Renal cortical epithelial cell (primary cell): ENCODE results near the gene SFXN1. TPM values are rescaled to one million over a fixed set of nuclear protein-coding genes. Genes with fewer than 3 reads are reported as not detected.

Experiments
- DNase-seq: peaks from one replicate; pipeline ENCODE4 v3.0.0-alpha.2; 2011; ENCODE audit warnings: low read depth
- total RNA-seq: library from RNA; depleted of rRNA; stranded (reverse); fragments of >200 nt; gene quantifications from 2 replicates; pipeline ENCODE4 v1.2.3, GENCODE V29; 2014

Gene SFXN1
- total RNA-seq, 1 donor from 2014 or later, result 123 TPM

DNA sequence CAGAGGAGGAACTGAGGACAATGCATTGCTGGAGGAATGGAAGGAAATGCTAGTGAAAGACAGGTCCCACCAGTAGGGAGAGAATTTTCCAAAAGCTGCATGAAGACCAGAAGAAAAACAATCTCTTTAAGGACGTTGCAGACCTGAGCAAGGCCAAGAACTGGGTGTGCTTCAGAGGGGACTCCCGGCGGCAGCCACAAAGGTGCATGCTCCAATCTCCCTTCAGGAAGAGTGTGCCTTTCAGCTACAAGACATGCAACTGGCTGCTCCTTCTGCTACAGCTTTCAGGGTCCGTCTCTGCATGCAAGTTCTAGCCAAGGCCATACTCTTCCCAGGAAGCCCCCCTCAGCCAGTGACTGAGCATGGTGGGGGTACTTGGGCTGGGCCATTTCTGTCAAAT lies 62.9 kb downstream of the SFXN1 start:
- no peak for DNase-seq

DNA sequence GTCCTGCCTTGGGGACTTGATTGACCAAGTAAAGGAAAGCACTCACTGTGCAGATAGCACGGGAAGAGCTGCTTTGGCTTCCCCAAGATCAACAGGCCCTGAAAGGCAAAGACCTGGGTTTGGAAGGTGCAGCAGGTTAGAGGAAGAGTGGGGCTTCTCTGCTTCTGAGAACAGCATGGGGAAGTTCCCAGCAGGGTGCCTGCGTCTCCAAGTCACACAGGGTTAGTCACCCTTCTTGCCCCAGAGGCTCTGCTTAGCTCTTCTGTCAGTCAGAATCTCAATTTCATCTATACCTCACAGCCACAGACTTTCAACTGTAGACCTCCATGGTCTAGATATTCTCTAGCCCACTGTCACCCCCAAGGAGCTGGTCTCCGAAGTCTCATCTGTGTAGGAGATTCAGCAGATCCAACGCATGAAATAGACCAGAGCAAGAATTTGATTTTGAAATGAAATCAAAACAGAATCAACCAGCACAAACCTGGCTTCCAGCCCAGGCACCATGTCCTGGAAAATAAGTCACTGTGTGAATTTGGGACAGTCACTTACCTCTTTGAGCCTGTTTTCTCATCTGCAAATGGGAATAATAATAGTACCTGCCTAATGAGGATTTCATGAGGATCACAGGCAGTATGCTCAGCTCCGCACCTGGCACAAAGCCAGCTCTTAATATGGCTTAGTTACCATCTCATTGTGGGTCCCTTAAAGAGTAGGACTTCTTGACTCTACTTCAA lies 64.0 kb downstream of the SFXN1 start:
- DNase-seq, result no peak

DNA sequence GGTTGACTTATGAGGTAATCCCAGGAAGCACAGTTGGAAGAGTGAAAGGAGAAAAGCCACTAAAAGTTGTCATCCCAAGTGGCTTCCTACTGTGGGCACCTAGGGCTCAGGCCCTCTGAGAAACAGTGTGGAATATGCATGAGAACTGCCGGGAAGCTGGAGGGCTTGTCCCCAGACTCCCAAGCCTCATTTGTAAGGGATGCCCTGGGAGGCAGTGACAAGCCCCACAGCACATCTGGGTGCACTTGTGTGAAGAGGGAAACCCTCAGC lies 64.5 kb downstream of the SFXN1 start:
- no peak for DNase-seq

DNA sequence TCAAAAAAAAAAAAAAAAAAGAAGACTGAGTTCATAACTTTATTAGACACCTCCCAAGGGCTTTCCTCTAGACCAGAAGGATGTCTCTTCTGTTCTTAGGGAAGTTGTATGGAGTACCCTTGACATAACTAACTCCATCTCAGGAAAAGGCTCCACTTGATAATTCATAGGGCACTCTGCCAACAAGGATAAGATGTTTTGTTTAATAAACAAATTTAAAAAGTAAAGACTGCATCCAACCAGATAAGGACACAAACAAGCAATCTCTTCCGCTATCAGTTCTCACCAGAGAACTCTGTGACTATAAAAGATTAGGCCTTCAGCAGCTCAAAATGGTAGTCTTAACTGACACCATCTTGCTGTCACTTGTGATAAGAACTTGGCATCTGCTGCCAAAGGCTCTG lies 65.8 kb downstream of the SFXN1 start:
- no peak for DNase-seq

DNA sequence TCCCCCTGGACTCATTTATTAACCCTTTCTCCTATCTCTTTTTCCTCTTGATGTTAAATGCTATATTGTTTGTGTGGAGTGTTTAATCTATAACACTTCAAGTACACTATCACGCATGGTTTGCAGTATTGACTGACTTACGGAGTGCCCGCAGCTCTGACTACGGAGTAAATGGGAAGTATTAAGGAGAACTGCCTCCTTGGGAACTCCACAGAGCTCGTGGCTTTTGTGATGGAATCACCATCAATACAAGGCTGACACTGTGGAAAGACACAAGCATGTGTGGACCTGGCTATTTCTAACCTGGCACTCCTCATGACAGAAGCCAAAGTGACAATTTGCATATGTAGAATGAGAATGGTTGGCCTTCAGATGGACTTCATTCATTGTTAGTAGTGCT lies 66.2 kb downstream of the SFXN1 start:
- DNase-seq, result no peak

DNA sequence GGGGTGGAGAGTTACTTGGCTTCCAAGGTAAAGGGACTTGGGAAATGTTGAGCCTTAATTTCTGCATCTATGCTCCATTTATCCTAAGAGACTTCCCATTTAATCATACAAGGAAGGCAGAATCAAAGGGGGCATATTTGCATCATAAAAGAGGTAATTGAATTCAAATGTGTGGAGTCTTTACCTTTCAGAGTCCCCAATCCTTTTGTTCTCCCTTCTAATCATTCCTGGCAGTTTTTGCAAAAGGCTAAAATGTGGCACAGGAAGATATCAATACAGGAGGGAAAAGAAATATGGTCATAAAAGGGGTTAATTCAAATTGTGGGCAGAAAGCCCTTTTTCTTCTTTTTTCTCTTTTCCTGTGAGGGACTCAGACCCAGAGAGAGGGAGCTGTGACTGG lies 69.5 kb downstream of the SFXN1 start:
- no peak for DNase-seq

DNA sequence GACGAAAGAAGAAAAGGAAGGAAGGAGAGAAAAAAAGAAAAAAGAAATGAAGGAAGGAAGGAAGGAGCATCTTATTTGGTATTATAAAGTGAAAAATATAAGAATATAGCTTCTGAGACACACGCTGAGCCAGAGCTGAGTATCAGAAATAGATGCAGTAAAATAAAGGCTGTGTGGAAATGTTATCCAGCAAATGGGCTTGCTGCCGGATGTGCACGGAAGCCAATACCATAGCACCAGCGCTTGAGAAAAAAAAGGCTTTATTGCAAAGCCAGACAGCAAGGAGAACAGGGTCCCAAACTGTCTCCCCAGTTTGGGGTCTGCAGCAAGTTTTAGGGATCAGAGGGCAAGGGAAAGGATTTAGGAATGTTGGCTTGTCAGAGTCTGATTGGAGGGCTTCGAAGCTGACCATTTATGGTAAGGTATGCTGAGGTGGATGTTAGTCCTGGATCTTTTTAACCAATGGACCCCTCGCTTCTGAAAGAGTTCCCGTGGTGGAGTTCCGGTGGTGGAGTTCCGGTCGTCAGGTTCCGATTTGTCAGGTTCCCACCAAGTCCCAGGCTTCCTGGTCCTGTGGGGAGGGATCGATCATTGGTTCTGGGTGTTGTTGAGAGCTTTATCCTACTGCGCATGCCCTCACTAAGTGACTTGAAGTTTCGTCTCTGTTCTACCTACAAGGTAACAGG lies 70.4 kb downstream of the SFXN1 start:
- DNase-seq, result no peak

DNA sequence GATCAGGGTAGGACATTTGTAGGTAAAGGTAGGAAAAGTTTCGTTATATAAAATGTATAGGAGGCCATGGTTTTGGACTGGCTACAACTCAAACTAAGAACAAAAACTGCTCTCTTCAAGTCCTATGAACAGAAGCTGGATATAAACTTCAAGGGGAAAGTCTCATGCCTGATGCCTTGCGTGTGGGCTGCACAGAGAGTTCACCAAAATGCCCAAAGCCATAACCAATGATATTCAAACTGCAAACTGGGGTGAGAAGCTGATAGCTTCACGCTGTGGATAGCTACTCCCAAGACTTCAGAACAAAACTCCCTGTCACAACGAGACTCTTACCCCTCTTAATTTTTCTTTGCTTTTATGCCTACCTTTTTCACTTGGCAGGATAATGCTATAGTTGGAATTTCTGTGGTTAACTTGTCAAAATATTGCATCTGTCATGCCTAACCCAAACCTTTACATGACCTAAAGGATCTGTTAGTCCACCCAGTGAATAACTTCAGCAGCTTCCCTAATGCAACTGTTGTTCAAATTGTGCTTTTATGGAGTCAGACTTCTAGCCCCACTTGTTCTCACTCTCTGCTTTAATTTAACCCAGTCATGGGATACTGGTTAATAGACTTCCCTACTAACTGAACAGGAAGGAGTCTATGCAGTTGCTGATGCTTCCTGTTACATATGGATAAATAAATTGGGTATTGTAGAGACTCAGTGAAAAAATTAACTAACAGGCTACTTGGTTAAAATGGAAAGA lies 71.9 kb downstream of the SFXN1 start:
- no peak for DNase-seq

DNA sequence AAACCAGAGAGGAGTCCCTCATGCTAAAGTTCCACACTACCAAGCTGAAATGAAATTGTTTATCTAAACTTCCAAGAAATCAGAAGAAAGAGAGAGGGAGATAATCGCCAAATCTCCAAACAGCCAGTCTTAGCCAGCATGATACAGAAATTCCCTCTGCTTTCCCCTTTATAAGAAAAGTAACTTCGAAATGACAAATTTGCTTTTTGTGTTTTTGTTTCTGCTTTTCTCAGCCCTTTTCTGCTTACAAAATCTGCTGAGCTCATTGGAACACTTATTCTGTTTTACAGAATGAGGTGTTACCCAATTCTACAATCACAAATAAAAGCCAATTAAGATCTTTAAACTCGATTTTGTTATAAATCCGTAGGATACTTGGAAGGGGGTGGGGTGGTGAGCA lies 72.9 kb downstream of the SFXN1 start:
- DNase-seq, result no peak

DNA sequence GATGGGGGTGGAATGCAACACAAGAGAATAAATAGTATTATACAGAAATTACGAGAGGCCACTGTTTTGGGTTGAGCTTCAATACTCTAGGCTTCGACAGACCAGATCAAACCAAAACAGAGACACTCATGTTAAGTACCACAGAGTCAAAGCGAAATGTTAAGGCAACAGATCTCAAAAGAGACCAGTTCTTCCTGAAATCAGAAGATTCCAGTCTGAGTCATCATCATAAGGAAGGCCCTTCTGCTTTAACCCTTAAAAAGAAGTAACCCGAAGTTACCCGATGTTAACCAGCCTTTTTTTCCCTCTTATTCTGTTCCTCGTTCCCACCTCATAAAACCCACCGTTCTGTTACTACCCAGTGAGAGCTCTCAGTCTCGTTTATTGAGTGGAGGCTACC lies 75.9 kb downstream of the SFXN1 start:
- DNase-seq, result no peak

DNA sequence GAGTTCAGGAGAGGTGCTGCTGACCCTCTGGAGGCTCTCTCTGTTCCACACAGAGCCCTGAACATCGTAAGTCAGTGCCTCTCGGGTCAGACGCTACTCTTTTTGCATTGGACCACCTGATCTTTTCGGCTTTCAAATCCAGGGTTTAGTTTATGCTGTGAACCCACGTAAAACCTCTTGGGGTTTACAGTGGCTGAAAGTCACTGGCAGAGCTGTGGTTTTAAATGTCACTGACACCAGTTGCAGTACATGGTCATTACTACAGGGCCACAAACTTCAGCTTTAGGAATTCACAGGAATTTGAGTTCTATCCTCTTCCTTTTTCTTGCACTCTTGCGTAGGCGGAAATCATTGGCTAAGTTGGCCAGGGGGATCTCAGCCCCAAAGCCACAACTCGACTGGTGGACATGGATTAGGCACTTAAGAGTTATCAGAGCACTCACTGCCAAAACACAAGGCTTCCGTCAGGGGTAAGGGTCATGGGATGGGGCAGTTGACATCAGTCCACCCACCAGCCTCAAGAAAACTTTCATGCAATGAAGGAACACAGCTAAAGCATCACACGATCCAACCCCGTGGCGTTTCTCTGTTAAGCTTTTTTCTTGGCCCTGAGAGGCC lies 76.9 kb downstream of the SFXN1 start:
- no peak for DNase-seq

DNA sequence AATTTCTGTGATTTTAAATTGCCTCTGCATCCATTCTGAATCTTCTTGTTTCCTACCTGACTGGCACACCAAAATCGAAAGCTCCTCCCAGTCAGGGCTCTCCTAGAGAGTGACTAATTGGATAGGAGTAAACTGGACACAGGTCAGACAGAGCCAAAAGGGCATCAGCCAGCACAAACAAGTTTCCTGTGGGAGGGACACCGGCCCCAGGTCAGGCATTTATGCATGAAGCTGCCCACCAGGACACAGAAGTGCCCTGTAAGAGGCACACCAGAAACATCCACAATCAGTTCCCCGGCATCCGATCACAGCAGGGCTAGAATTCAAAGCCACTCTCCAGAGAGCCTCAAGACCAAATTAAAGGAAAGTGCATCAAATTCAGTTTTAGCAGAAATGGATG lies 78.4 kb downstream of the SFXN1 start:
- DNase-seq, result no peak

DNA sequence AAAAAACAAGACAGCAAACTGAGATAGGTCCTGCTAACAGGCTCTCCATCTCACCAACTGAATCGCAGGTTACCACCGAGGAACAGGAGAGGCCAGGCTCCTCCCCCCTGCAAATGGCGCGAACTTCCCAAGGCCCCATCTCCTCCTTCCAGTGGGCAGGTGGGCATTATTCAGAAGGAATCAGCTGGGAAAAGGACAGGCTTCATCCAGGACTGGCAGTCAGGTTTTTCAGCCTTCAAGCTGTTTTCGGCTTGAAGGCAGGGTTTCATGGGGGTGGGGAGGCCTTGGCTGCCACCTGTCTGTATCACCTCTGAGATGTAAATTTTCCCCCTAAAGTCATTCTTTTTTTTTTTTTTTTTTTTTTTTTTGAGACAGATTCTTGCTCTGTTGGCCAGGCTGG lies 79.4 kb downstream of the SFXN1 start:
- DNase-seq, result no peak

DNA sequence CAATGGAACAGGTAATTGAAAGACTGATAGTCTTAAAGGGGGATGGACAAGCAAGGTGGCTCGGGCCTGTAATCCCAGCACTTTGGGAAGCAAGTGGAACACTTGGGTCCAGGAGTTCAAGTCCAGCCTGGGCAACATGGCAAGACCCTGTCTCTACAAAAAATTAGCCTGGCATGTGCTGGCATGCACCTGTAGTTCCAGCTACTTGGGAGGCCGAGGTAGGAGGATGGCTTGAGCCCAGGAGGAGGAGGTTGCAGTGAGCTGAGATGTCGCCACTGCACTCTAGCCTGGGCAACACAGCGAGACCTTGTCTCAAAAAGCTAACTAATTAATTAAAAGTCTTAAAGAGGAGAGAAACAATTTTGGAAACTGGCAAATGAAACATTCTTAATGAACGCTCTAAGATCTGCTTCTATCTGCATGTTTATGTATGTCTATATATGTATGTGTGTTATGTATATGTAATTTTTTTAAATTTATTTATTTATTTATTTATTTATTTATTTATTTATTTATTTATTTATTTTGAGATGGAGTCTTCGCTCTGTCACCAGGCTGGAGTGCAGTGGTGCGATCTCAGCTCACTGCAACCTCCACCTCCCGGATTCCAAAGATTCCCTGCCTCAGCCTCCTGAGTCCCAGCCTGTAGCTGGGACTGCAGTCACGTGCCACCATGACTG lies 80.6 kb downstream of the SFXN1 start:
- DNase-seq, result no peak

DNA sequence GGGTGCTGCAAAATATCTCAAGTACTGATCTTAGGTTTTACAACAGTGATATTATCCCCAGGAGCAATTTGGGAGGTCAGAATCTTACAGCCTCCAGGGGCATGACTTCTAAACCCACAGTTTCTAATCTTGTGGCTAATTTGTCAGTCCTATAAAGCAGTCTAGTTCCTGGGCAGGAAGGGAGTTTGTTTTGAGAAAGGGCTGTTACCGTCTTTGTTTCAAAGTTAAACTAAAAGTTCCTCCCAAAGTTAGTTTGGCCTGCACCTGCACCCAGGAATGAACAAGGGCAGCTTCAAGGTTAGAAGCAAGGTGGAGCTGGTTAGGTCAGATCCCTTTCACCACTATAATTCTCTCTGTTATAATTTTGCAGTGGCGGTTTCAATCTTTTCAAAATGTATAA lies 81.7 kb downstream of the SFXN1 start:
- DNase-seq, result no peak

DNA sequence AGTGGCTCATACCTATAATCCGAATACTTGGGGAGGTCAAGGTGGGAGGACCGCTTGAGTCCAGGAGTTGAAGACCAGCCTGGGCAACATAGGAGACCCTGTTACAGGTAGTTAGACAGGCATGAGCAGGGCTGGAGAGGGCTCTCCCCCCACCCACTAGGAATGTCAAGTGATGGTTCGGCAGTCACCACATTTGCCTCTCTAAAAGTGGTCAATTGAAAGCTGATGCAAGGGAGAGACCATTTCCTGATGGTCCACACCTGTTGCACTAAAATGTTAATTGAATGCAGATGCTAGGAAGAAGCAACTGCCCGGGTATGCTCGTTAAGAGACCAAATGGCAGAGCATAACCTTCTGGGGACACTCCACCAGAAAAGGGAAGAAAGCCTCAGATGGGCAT lies 82.7 kb downstream of the SFXN1 start:
- no peak for DNase-seq

DNA sequence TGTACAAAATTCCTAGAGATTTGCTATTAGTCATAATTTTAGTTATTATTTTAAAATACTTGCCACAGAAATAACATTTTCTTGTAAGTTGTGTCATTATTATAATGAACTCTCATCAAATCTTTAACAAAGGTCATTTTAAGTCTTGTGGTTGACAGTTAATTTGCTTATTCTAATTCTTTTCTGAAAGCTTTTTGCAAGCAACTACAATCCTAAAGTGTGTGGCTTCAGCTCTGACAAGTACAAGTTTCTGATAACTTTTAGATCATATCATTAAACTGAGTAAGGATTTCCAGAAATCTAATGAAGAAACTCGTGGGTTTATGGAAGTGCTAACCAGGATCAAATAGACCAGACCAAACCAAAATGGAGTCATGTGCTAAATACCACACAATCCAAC lies 86.4 kb downstream of the SFXN1 start:
- DNase-seq, result no peak

DNA sequence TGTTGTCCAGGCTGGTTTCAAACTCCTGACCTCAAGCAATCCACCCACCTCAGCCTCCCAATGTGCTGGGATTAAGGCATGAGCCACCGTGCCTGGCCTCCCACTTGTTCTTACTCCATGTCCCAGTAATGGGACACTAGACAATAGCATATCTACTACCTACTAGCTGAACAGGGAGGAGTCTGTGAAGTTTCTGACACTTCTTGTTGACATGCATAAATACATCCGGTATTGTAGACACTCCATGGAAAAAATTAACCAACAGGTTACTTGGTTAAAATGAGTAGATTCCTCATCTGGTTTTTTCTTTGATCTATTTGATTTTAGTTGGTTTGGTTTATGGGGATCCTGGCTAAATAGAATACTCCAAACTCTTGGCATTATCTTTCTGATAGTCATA lies 88.3 kb downstream of the SFXN1 start:
- no peak for DNase-seq

DNA sequence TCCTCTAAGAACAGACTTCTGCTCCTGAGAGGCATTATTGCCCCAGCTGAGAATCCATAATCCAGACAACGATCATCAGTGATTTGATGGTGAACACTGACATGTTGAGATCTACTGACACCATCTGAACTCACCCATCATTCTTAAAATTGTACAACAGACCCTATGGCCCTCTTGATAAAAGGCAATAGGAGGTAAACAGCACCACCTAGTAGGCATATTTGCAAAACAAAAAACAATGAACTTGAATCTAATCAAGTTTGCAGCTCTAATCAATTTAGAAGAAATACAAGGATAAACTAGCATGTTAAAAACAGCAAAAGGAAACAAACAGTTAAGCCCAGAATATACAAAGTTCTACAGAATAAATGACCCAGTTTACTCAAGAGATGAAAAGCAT lies 89.6 kb downstream of the SFXN1 start:
- DNase-seq, result no peak

DNA sequence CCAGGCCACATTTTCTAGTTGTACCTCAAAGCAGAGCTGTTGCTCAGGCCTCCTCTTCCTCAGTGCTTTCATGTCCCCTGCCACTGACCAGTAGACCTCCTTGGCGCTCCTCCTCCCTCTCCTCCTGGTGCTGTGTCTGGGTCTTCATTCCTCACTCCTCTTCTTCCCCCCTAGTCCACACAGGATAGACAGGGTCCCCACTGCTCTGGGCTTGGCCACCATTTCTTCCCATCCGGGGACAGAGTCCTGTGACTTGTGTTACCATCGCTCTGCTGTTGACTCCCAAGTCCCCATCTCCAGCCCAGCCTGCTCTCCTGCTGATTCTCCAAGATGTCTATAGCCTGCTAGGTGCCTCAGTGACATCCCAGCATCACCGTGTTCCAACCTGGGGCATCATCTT lies 91.3 kb downstream of the SFXN1 start:
- no peak for DNase-seq

DNA sequence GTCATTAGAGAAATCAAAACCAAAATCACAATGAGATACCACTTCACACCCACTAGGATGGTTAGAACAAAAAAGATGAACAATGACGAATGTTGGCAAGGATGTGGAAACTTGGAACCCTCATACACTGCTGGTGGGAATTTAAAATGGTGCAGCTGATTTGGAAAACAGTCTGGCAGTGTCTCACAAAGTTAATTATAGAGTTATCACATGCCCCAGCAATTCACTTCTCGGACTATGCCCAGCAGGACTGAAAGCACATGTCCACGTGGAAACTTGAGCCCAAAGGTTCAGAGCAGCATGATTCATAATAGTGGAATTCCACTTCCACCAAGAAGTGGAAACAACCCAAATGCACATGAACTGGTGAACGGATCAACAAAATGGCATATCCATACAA lies 94.5 kb downstream of the SFXN1 start:
- peak; percentile 41 for DNase-seq

DNA sequence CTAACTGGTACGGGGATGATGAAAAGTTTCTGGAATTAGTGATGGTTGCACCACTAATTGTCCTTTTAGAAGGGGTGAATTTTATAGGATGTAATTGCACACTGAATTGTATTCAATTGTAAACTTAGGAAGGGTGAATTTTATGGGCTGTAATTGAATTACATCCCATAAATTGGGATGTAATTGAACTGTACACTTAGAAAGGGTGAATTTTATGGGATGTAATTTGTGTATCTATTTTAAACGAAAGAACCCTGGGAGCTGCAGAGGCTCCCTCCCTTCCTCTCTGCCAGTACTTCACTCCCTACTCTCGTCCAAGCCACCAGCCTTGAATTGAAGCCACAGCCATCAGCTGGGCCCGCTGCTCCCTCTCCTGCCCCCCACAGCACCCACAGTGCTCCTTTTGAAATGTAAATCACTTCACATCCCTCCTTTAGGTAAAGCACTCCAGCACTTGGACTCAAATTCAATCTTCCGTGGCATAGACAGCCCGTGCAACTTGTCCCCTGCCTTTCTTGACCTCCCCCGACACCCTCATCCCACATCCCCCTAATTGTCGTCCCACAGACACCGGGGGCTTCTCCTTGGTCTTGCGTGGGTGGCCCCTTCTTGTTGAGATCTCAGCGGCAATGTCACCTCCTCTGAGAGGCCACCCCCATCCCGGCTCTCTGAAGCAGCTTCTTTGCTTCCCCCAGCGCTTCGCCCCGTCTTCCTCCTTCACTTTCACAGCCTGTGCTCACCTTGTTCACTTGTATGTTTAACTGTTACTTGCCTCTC lies 95.3 kb downstream of the SFXN1 start:
- DNase-seq, result no peak
